ENCODE results near the gene DMWD.

DNA sequence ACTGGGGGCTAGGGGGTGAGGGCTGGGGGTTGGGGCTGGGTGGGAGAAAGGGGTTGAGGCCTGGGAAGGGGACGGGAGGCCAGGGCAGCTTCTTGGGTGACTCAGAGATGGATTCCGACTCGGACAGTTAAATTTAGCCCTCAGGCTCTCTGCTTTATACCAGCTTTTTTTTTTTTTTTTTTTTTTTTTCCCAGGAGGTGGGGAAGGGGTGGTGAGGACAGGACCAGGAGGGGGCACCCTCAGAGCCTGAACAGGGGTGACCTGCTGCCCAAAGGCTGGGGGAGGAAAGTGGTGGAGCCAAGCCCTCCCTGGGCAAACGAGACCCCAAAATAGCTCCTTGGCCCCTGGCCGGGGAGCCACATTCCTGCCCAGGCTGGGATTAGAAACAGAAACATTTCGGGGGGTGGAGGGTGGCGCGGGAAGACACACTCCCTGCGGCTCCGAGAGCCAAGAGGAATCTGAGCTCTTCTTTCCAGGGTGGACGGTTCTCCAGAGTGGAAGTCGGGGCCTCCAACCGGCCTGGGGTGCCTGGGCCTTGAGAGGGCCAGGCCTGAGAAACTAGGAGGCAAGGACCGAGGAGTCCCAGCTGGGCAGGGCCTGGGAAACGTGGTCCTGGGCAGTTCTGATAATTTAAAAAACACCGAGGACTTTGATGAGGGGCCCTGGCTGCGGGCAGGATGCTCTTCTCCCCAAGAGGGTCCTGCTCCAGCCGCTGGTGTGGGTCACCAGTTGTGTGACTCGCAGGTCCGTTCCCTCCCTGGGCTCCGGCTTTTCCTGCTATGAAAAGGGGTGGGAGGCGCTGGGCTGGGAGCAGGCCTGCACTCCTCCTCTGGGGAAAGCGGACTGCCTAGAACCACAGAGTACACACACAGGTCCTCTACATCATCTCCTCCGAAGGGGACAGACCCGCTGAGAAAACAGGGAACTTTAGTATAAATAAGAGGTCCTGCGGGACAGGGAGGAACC lies 9.5 kb downstream of the DMWD start:
- TF ChIP-seq POLR2A (IDR thresholded peaks at IDR 0.05), result no peak
- TF ChIP-seq, protein P1, sequence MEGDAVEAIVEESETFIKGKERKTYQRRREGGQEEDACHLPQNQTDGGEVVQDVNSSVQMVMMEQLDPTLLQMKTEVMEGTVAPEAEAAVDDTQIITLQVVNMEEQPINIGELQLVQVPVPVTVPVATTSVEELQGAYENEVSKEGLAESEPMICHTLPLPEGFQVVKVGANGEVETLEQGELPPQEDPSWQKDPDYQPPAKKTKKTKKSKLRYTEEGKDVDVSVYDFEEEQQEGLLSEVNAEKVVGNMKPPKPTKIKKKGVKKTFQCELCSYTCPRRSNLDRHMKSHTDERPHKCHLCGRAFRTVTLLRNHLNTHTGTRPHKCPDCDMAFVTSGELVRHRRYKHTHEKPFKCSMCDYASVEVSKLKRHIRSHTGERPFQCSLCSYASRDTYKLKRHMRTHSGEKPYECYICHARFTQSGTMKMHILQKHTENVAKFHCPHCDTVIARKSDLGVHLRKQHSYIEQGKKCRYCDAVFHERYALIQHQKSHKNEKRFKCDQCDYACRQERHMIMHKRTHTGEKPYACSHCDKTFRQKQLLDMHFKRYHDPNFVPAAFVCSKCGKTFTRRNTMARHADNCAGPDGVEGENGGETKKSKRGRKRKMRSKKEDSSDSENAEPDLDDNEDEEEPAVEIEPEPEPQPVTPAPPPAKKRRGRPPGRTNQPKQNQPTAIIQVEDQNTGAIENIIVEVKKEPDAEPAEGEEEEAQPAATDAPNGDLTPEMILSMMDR (IDR thresholded peaks at IDR 0.05), result no peak
